RWPE1 (cell line): Measurements from ENCODE around the gene SENP1.

Source experiments
- CTCF ChIA-PET: fragments of 350-600 bp; sonication (Branson Sonifier 250); formaldehyde crosslinking; extraction: SDS; loops from one replicate; lab custom pipeline; 2021; lab: Yijun Ruan, JAX
- POLR2A ChIA-PET: fragments of 400-600 bp; formaldehyde crosslinking; extraction: SDS; loops from one replicate; lab custom pipeline; 2020; ENCODE audit warnings: antibody characterized with exemption; ENCODE audit not compliant: low non-redundant PET; lab: Yijun Ruan, JAX
- DNase-seq: peaks from one replicate; pipeline ENCODE4 v3.0.0; 2012; ENCODE audit warnings: low spot score
- H3K27ac ChIP-seq: fragments of 450-650 bp; 2 replicates; pipeline ENCODE4 v1.5.1; 2017
- TF ChIP-seq, protein P1 (sequence below): fragments of 450-650 bp; conservative IDR thresholded peaks from 2 replicates; pipeline ENCODE4 v1.5.1; 2017; ENCODE audit warnings: low read depth, mild to moderate bottlenecking

SENP1 gene

DNA sequence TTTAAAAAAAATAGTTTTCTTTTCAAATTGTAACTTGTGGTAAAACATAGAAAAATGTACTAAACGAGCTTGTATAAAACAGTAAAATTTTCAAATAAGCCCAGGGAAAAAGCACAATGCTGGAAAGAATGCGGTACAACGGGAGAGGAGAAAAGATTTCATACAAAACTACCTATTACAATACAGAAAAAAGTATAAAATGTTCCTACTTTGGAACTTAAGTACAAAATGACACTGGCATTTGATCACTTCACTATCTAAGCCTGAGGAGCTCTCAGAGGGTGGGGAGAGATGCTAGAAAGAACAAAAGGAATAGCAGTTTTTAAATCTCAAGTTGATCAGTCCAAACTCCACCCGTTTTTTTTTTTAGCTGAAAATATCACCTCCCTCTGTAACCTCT, 62.1 kb downstream of the SENP1 start:
- TF ChIP-seq, protein P1, sequence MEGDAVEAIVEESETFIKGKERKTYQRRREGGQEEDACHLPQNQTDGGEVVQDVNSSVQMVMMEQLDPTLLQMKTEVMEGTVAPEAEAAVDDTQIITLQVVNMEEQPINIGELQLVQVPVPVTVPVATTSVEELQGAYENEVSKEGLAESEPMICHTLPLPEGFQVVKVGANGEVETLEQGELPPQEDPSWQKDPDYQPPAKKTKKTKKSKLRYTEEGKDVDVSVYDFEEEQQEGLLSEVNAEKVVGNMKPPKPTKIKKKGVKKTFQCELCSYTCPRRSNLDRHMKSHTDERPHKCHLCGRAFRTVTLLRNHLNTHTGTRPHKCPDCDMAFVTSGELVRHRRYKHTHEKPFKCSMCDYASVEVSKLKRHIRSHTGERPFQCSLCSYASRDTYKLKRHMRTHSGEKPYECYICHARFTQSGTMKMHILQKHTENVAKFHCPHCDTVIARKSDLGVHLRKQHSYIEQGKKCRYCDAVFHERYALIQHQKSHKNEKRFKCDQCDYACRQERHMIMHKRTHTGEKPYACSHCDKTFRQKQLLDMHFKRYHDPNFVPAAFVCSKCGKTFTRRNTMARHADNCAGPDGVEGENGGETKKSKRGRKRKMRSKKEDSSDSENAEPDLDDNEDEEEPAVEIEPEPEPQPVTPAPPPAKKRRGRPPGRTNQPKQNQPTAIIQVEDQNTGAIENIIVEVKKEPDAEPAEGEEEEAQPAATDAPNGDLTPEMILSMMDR: no peak
- no peak for DNase-seq
- POLR2A ChIA-PET: no interaction called here
- CTCF ChIA-PET: interaction anchor here (0.7 kb wide), 1 partner anchor 254 kb away, joined by 3 read pairs; no protein-coding TSS in a partner anchor
- H3K27ac ChIP-seq: no peak overlapping the region

DNA sequence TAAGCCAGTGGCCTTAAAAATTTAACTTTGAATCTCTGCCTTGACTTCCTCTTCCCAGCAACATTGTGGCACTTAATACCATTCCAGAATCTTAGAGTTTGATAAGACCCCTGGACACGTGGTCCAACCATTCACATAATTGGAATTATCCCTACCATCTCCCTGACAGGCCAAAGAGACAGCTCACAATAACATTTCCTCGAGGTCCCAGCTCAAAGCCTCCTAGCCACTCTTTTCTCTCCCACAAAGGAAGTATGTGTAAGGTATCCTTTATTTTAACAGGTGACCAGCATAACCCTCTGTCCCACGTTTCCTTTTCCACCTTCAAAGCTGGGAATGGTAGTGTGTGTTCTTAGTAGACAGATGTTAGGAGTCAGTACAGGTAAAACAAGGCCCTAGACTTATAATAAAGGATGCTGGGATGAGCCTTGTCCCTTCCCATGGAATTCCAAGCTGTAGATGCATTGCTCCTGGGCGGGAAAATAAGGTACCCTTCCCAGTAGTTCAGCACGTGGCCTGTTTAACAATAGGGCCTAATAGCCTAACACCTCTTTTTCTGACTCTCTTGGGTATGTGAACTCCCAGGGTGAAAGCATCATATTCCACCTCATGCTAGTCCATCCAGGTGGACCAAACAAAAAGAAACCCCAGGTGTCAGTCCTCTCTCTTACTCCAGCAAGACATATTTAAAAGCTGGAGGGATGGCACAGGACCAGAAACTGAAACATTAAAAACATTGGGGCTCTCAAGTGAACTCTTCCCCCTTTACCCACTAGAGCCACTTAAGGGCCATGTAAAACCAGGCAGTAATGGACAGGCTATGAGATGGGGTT, 64.1 kb downstream of the SENP1 start:
- POLR2A ChIA-PET: no interaction called here
- DNase-seq: no peak
- no peak overlapping the region for H3K27ac ChIP-seq
- CTCF ChIA-PET: interaction anchor here (0.6 to 0.7 kb wide), 3 partner anchors 200 to 800 kb away, joined by 3 to 4 read pairs (median 3); no protein-coding TSS in a partner anchor
- TF ChIP-seq, protein P1: no peak

DNA sequence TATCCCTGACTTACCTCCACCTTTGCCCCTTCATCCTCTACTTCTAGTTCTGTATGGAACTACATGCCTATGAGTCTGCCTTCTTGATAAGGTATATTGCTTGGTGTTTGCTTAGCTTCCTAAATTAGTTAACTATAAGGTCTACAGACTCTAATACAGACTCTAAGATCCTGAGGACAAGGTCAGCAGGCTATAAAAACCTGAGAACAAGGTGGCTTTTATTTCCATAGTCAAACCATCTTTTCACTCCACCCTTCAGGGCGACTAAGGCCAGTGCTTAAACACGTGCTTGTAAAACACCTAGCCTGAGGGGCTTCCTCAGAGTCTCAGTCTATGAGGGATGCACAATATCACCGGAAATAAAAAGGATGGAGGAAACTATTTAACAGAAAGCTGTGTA, 65.5 kb downstream of the SENP1 start:
- DNase-seq: no peak
- TF ChIP-seq, protein P1: no peak
- no peak overlapping the region for H3K27ac ChIP-seq
- POLR2A ChIA-PET: no interaction called here
- CTCF ChIA-PET: no interaction called here

DNA sequence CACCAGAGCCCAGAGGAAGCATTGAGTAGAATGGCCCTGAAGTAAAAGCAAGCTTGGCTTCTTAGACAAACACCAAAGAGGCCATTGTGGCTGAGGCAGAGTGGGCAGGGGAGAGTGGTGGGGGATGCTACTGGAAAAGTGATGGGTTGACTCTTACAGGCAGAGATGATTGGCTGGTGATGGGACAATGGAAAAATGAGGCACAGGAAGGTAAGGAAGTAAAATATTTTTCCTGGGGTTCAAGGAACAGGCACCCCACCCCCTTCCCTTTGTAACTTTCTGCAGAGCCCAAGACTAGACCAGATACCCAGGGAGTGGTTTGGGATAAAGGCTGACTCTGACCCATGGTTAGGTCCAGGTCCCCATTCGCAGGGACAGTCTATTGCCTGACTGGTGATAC, 66.7 kb downstream of the SENP1 start:
- DNase-seq: no peak
- ChIA-PET CTCF (no interaction called here), POLR2A (no interaction called here)
- H3K27ac ChIP-seq: no peak overlapping the region
- TF ChIP-seq, protein P1: no peak

DNA sequence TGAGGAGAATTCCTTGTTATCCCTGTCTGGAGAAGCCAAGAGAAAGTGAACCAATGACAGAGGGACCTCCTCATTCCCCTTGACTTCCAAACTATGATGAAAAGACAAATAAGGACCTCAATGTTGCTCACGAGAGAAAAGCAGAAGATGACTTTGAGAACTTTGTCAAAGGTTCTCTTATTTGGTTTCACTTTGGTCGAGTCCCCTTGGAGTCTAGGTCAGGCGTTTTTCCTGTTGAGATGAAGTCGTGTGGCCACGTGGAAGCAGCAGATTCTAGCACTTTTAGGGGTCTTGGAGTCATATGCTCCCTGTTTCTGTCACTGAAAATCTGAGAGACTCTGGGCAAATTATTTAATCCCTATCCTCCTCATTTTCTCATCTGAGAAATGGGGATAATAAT, 67.8 kb downstream of the SENP1 start:
- no peak for DNase-seq

DNA sequence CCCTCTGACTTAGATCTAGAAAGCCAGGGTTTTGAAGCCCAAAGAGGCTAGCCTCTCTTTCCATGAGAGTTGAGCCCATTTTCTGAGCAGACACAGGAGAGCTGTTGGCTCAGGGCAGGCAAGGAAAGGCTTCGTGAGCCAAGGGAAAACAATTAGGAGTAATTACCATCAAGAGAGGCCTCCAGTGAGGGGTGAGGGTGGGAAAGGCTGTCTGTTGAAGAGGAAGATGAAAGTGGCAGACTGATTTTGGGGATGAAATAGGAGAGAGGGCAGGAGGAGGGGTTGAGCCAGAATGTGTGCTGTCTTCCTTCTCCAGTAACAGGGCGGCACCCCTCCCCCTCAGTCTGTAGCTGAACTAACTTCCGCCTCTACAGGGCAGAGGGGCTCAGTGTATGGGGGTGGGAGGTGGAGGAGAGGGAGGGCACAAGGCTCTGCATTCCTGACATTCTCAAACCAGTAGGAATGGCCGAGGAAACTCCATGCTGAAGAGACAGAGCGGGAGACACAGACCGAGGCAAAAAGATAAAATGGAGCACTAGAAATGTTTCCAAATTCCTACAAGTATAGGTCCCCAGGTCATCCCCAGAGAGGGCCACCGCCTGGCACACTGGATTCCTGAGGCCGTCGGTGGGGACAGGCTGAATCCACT, 68.5 kb downstream of the SENP1 start:
- TF ChIP-seq, protein P1: no peak
- DNase-seq: no peak
- ChIA-PET CTCF (no interaction called here), POLR2A (no interaction called here)
- no peak overlapping the region for H3K27ac ChIP-seq

More for the DNA sequence above, 67.8 kb downstream of the SENP1 start:
- TF ChIP-seq, protein P1: no peak
- H3K27ac ChIP-seq: no peak overlapping the region
- ChIA-PET CTCF (no interaction called here), POLR2A (no interaction called here)
